GM12878 (cell line): Measurements from ENCODE around the gene GSKIP. TPM values are rescaled to one million over a fixed set of nuclear protein-coding genes. Genes with fewer than 3 reads are reported as not detected.

ENCODE experiments used
- BCL3 ChIP-seq: IDR thresholded peaks from 2 replicates; pipeline ENCODE4 v1.6.1; 2011; ENCODE audit warnings: borderline replicate concordance, low read depth, mild to moderate bottlenecking, moderate library complexity, low read length; ENCODE audit not compliant: insufficient read depth, poor library complexity, severe bottlenecking
- BHLHE40 ChIP-seq, 2 experiments: fragments of 450-650 bp in 1 of 2; IDR thresholded peaks; 2 replicates each; pipeline ENCODE4 v1.6.1; 2011 to 2017; ENCODE audit warnings: low read depth in 2 of 2, borderline replicate concordance in 1 of 2, improper control_type of control experiment in 1 of 2, low read length in 1 of 2, mild to moderate bottlenecking in 1 of 2
- CEBPZ ChIP-seq: fragments of 150-350 bp; IDR thresholded peaks from 2 replicates; pipeline ENCODE4 v1.6.1; 2016; ENCODE audit warnings: low read depth, low read length
- FOXK2 ChIP-seq: fragments of 450-650 bp; IDR thresholded peaks from 2 replicates; pipeline ENCODE4 v1.6.1; 2017; ENCODE audit warnings: mild to moderate bottlenecking, moderate library complexity
- GABPA ChIP-seq: IDR thresholded peaks from 2 replicates; pipeline ENCODE4 v1.6.1; 2014; ENCODE audit warnings: antibody characterized with exemption, low read depth, mild to moderate bottlenecking, inconsistent platforms
- KDM1A ChIP-seq: fragments of 200-600 bp; sonication (generic); IDR thresholded peaks from 2 replicates; pipeline ENCODE4 v1.6.1; 2016; ENCODE audit warnings: borderline replicate concordance
- LARP7 ChIP-seq: fragments of 450-650 bp; IDR thresholded peaks from 2 replicates; pipeline ENCODE4 v1.6.1; 2017; ENCODE audit warnings: mild to moderate bottlenecking
- MEF2A ChIP-seq: IDR thresholded peaks from 2 replicates; pipeline ENCODE4 v1.6.1; 2011; ENCODE audit warnings: low read depth, mild to moderate bottlenecking, low read length, moderate library complexity; ENCODE audit not compliant: insufficient read depth
- MTA2 ChIP-seq: fragments of 450-650 bp; IDR thresholded peaks from 2 replicates; pipeline ENCODE4 v1.6.1; 2016; ENCODE audit warnings: low read depth, mild to moderate bottlenecking, moderate library complexity
- NRF1 ChIP-seq: conservative IDR thresholded peaks from 2 replicates; pipeline ENCODE4 v1.6.1; 2011; ENCODE audit warnings: mild to moderate bottlenecking, low read depth, low read length, improper control_type of control experiment
- SIX5 ChIP-seq: IDR thresholded peaks from 2 replicates; pipeline ENCODE4 v1.6.1; 2011; ENCODE audit warnings: mild to moderate bottlenecking, low read depth, low read length, moderate library complexity; ENCODE audit not compliant: severe bottlenecking
- SMAD5 ChIP-seq: IDR thresholded peaks from 2 replicates; pipeline ENCODE4 v1.6.1; 2016; ENCODE audit warnings: antibody characterized with exemption, low read depth
- SMC3 ChIP-seq: IDR thresholded peaks from 2 replicates; pipeline ENCODE4 v1.6.1; 2011; ENCODE audit warnings: low read length, improper control_type of control experiment, borderline replicate concordance
- SRF ChIP-seq, 2 experiments: IDR thresholded peaks; 2 replicates each; pipeline ENCODE4 v1.6.1; 2011; ENCODE audit warnings: low read depth in 2 of 2, low read length in 2 of 2, mild to moderate bottlenecking in 1 of 2, moderate library complexity in 1 of 2
- TARDBP ChIP-seq: IDR thresholded peaks from 2 replicates; pipeline ENCODE4 v1.6.1; 2016; ENCODE audit warnings: borderline replicate concordance
- TCF12 ChIP-seq: IDR thresholded peaks from 2 replicates; pipeline ENCODE4 v1.6.1; 2011; ENCODE audit warnings: low read depth, mild to moderate bottlenecking, low read length
- TCF3 ChIP-seq: IDR thresholded peaks from 2 replicates; pipeline ENCODE4 v1.6.1; 2012; ENCODE audit warnings: low read depth, mild to moderate bottlenecking, low read length, borderline replicate concordance; ENCODE audit not compliant: insufficient read depth
- ZNF207 ChIP-seq: fragments of 450-650 bp; IDR thresholded peaks from 2 replicates; pipeline ENCODE4 v1.6.1; 2014; ENCODE audit warnings: antibody characterized with exemption, mild to moderate bottlenecking, borderline replicate concordance
- polyA plus RNA-seq, 11 experiments: library from polyadenylated mRNA; depleted of rRNA in 4 of 11; unstranded in 6 of 11; stranded (reverse) in 5 of 11; fragments of >200 nt; fragmentation: Nextera tagmentation in 4 of 11; fragmentation: Illumina TruSeq in 1 of 11; extraction: Ambion mirVana in 4 of 11; extraction: Trizol in 1 of 11; gene quantifications; 1 replicate in 1 of 11; 2 replicates in 10 of 11; pipeline versions ENCODE4 v1.2.1 to v1.2.3, GENCODE V29; 2011 to 2016; ENCODE audit warnings: inconsistent platforms in 2 of 11, missing spikeins in 2 of 11, low read depth in 1 of 11
- total RNA-seq, 4 experiments: library from RNA; depleted of rRNA in 3 of 4; stranded (reverse); fragments of >200 nt in 3 of 4; fragmentation: Illumina TruSeq in 1 of 4; extraction: Trizol in 1 of 4; gene quantifications; 2 replicates each; pipeline versions ENCODE4 v1.2.1 to v1.2.3, GENCODE V29; 2013 to 2021

GSKIP gene
- total and polyA plus RNA-seq, 10 of the 15 experiments (the other 5 are each of a cell fraction or from before 2014, with no cell fraction given) = 15.4 to 75.2 (median 26.1) TPM

GRCh38 chr14:96362965-96363750 is at the start of gene GSKIP, which contains the start of gene ATG2B (continued):
- TF ChIP-seq NRF1 (no peak), LARP7 (peak; percentile 59; the same call in 1 of the 2 replicates), SIX5 (no peak), GABPA (peak; percentile 87), SMAD5 (no peak), BCL3 (no peak), BHLHE40 (IDR thresholded peaks at IDR 0.05; ENCODE audit: borderline replicate concordance in 1 of 2, low read depth in 2 of 2, low read length in 1 of 2) (peak in 1 of 2 experiments; percentile 52; a peak in 1 of 4 replicates), KDM1A (no peak), SRF (IDR thresholded peaks at IDR 0.05; ENCODE audit: low read depth in 2 of 2, low read length in 2 of 2) (0 out of 4 replicates have a peak, but pooled peaks of 1 of the 2 experiments have one; percentile 10), SMC3 (no peak), ZNF207 (0 out of 2 replicates have a peak, but pooled peaks have one; percentile 46), TCF12 (0 out of 2 replicates have a peak, but pooled peaks have one; percentile 15), TARDBP (peak; percentile 22; the same call in 1 of the 2 replicates), MEF2A (no peak), MTA2 (no peak), CEBPZ (no peak), TCF3 (no peak), FOXK2 (no peak)
